Thyroid gland (tissue), 4 donors: Measurements from ENCODE around the gene ELMO3. TPM values are rescaled to one million over a fixed set of nuclear protein-coding genes. Genes with fewer than 3 reads are reported as not detected.
A peak's percentile ranks its signal among the peaks of the same experiment; 100 is the strongest.

Experiments
- DNase-seq, 2 donors: peaks; one replicate each; pipeline ENCODE4 v3.0.0-alpha.2; 2019
- H3K27ac ChIP-seq, 3 donors: fragments of 200-600 bp; sonication (generic); 1 replicate in 2 of 3; 2 replicates in 1 of 3; pipeline ENCODE4 v1.5.1; 2016 to 2019; ENCODE audit warnings: mild to moderate bottlenecking in 1 of 3, moderate library complexity in 1 of 3
- H3K27me3 ChIP-seq: fragments of 200-600 bp; sonication (generic); one replicate; pipeline ENCODE4 v1.5.1; 2019
- H3K36me3 ChIP-seq, 2 donors: fragments of 200-600 bp; sonication (generic); one replicate each; pipeline ENCODE4 v1.5.1; 2016 to 2019
- H3K4me1 ChIP-seq, 2 donors: fragments of 200-600 bp; sonication (generic); one replicate each; pipeline ENCODE4 v1.5.1; 2017 to 2019
- H3K4me3 ChIP-seq, 3 donors: fragments of 200-600 bp; sonication (generic); replicated peaks in 1 of 3; 1 replicate in 2 of 3; 2 replicates in 1 of 3; pipeline ENCODE4 v1.5.1; 2016; ENCODE audit warnings: mild to moderate bottlenecking in 1 of 3
- H3K9me3 ChIP-seq: fragments of 200-600 bp; sonication (generic); one replicate; pipeline ENCODE4 v1.5.1; 2017
- POLR2A ChIP-seq, 2 donors: fragments of 450-650 bp; IDR thresholded peaks; one replicate each; pipeline ENCODE4 v1.6.1; 2017; ENCODE audit warnings: antibody characterized with exemption in 2 of 2, mild to moderate bottlenecking in 2 of 2, moderate library complexity in 1 of 2
- WGBS, 2 donors: methylation state at CpG; one replicate each; pipeline ENCODE4 v1.1.5; 2017; 5-methylcytosine and 5-hydroxymethylcytosine counted together
- intact Hi-C: fragments of 100-400 bp; cut with DNase I; formaldehyde crosslinking; loops from one replicate; pipeline ENCODE4 v1.15.1; 2023
- total RNA-seq, 4 donors: library from RNA; depleted of rRNA; stranded (reverse); fragments of >200 nt; gene quantifications; one replicate each; pipeline ENCODE4 v1.2.3, GENCODE V29; 2016
- TF ChIP-seq, protein P1 (sequence below), 6 experiments: fragments of 200-600 bp in 3 of 6; fragments of 450-650 bp in 3 of 6; sonication (generic) in 3 of 6; IDR thresholded peaks; one replicate each; pipeline ENCODE4 v1.5.1; 2016 to 2019; ENCODE audit warnings: antibody characterized with exemption in 6 of 6, mild to moderate bottlenecking in 2 of 6, inconsistent platforms in 1 of 6, moderate library complexity in 1 of 6

ELMO3 gene
- total RNA-seq, 4 donors from 2014 or later = 26.0 to 37.8 (median 30.0) TPM

DNA sequence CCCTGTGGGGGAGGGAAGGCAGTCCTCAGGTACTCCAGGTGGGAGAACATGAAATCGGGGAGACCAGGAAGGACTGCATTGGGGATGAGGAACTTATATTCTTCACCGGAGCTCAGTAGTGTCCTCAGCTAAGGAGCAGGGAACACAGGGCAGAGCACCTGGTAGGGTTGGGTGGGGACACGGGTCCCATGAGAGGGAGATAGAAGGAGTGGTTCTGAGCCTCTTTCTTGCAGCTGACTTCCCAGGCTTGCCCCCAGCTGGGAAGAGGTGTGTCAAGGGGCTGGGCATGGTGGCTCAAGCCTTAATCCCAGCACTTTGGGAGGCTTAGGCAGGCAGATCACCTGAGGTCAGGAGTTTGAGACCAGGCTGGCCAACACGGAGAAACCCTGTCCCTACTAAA is 46.3 kb downstream of the ELMO3 start:
- Histone ChIP-seq H3K36me3 (no peaks in the 10 kb centered on the region), H3K4me1 (peaks cover 52 to 74% of the 10 kb centered on the region in 2 donors), H3K9me3 (no peaks in the 10 kb centered on the region), H3K27me3 (no peaks in the 10 kb centered on the region), H3K27ac (peak overlapping the region in 2 of 3 donors; percentile 80 to 91), H3K4me3 (no peak overlapping the region)
- intact Hi-C loops = no loop called here
- no peak for TF ChIP-seq POLR2A (IDR thresholded peaks at IDR 0.05)
- TF ChIP-seq, protein P1, sequence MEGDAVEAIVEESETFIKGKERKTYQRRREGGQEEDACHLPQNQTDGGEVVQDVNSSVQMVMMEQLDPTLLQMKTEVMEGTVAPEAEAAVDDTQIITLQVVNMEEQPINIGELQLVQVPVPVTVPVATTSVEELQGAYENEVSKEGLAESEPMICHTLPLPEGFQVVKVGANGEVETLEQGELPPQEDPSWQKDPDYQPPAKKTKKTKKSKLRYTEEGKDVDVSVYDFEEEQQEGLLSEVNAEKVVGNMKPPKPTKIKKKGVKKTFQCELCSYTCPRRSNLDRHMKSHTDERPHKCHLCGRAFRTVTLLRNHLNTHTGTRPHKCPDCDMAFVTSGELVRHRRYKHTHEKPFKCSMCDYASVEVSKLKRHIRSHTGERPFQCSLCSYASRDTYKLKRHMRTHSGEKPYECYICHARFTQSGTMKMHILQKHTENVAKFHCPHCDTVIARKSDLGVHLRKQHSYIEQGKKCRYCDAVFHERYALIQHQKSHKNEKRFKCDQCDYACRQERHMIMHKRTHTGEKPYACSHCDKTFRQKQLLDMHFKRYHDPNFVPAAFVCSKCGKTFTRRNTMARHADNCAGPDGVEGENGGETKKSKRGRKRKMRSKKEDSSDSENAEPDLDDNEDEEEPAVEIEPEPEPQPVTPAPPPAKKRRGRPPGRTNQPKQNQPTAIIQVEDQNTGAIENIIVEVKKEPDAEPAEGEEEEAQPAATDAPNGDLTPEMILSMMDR (IDR thresholded peaks at IDR 0.05) = no peak
- DNase-seq = no peak
- whole genome bisulfite sequencing, 2 donors = 71 to 74% methylated on average over 4 of the region's 4 CpGs

DNA sequence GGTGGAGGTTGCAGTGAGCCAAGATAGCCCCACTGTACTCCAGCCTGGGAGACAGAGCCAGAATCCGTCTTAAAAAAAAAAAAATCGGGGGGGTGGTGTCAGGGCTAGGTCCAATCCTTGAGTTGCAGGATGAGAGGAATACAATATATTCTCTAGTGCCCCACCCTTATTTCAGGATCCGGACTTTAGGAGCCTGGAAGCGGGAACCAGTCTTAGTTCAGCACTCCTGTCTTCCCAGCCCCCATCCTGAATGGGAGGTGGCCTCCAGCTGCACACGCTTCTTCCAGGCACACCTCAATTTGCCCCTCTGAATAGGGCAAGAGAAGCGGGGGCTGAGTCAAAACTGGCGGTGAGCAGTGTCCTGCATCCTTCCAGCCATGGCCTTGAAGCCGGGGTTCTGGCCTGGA is 46.7 kb downstream of the ELMO3 start:
- 13 to 15% methylated on average over 6 of the region's 8 CpGs for WGBS, 2 donors
- Histone ChIP-seq H3K4me3 (peak overlapping the region; percentile 29 to 81 (median 33)), H3K36me3 (no peaks in the 10 kb centered on the region), H3K27me3 (no peaks in the 10 kb centered on the region), H3K4me1 (peaks cover 47 to 70% of the 10 kb centered on the region in 2 donors), H3K27ac (peak overlapping the region; percentile 80 to 94 (median 91)), H3K9me3 (no peaks in the 10 kb centered on the region)
- TF ChIP-seq, protein P1 (IDR thresholded peaks at IDR 0.05) = no peak
- TF ChIP-seq POLR2A (IDR thresholded peaks at IDR 0.05) = no peak
- DNase-seq = no peak
- intact Hi-C loops = no loop called here

- H3K27me3 ChIP-seq = no peaks in the 10 kb centered on the region
- H3K9me3 ChIP-seq = no peaks in the 10 kb centered on the region
- peak overlapping the region; percentile 29 to 81 (median 33) for H3K4me3 ChIP-seq
- intact Hi-C loops = no loop called here
- DNase-seq = peak; percentile 81 to 86
- H3K36me3 ChIP-seq = no peaks in the 10 kb centered on the region
- 0 to 1% methylated on average over 10 to 18 of the region's 48 CpGs for WGBS, 2 donors
- H3K4me1 ChIP-seq = peaks cover 42 to 64% of the 10 kb centered on the region in 2 donors
- H3K27ac ChIP-seq = peak overlapping the region; percentile 80 to 94 (median 91)
- peak in 1 of 2 donors; percentile 32 for TF ChIP-seq POLR2A (IDR thresholded peaks at IDR 0.05)
- TF ChIP-seq, protein P1 (IDR thresholded peaks at IDR 0.05) = peak in 3 of 6 experiments; percentile 18 to 45 (median 27)
Observed at GRCh38 chr16:67246081-67246755, 47.3 kb downstream of the ELMO3 start.

DNA sequence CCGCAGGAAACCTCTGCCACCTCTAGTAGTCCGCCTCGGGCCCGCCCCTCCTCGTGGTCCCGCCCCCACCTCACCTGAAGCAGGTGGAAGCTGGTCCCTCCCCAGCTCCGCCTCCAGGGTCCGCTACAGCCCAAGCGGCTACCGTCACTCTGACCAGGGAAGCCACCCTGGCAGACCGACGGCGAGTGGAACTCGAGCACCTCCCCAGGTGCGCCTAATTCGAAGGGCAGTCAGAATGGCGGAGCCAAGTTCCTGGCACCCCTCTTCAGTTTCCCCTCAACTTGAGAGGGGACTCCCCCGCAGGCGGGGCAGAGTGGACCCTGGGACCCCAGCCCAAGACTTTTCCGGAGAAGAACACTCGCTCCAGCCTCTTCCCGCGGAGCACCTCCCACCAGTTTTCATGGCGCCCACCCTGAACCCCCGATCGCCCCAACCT is 47.8 kb downstream of the ELMO3 start:
- 0 to 2% methylated on average over 6 to 13 of the region's 26 CpGs for WGBS, 2 donors
- Histone ChIP-seq H3K27me3 (no peaks in the 10 kb centered on the region), H3K27ac (peak overlapping the region; percentile 80 to 94 (median 91)), H3K4me3 (peak overlapping the region; percentile 29 to 81 (median 33)), H3K4me1 (peaks cover 36 to 59% of the 10 kb centered on the region in 2 donors), H3K9me3 (no peaks in the 10 kb centered on the region), H3K36me3 (no peaks in the 10 kb centered on the region)
- intact Hi-C loops = no loop called here
- TF ChIP-seq POLR2A (IDR thresholded peaks at IDR 0.05) = peak; percentile 20 to 47
- TF ChIP-seq, protein P1 (IDR thresholded peaks at IDR 0.05) = no peak
- peak; percentile 96 to 98 for DNase-seq
